Neural progenitor cell (in vitro differentiated cells): ENCODE results near the gene PTPRC. TPM values are rescaled to one million over a fixed set of nuclear protein-coding genes. Genes with fewer than 3 reads are reported as not detected.

Source experiments
- DNase-seq: peaks from one replicate; pipeline ENCODE4 v3.0.0-alpha.2; 2016; ENCODE audit warnings: low spot score
- H2AFZ ChIP-seq: fragments of 200-600 bp; sonication (generic); replicated peaks from 2 replicates; pipeline ENCODE4 v1.6.1; 2016; ENCODE audit warnings: antibody characterized with exemption
- H3F3A ChIP-seq: fragments of 200-600 bp; sonication (generic); 2 replicates; pipeline ENCODE4 v1.6.1; 2016; ENCODE audit warnings: antibody characterized with exemption, low read depth
- H3K27ac ChIP-seq: fragments of 200-600 bp; sonication (generic); 2 replicates; pipeline ENCODE4 v1.5.1; 2016; ENCODE audit warnings: mild to moderate bottlenecking
- H3K27me3 ChIP-seq: fragments of 200-600 bp; sonication (generic); 2 replicates; pipeline ENCODE4 v1.6.1; 2016; ENCODE audit warnings: mild to moderate bottlenecking, moderate library complexity
- H3K36me3 ChIP-seq: fragments of 200-600 bp; sonication (generic); 2 replicates; pipeline ENCODE4 v1.5.1; 2016
- H3K4me1 ChIP-seq: fragments of 200-600 bp; sonication (generic); 2 replicates; pipeline ENCODE4 v1.6.1; 2016; ENCODE audit warnings: mixed run types
- H3K4me2 ChIP-seq: fragments of 200-600 bp; sonication (generic); 2 replicates; pipeline ENCODE4 v1.6.1; 2016
- H3K4me3 ChIP-seq: fragments of 200-600 bp; sonication (generic); 2 replicates; pipeline ENCODE4 v1.5.1; 2016
- H3K79me2 ChIP-seq: fragments of 200-600 bp; sonication (generic); 2 replicates; pipeline ENCODE4 v1.6.1; 2016; ENCODE audit warnings: low read depth
- H3K9ac ChIP-seq: fragments of 200-600 bp; sonication (generic); 2 replicates; pipeline ENCODE4 v1.6.1; 2016
- H3K9me3 ChIP-seq: fragments of 200-600 bp; sonication (generic); 2 replicates; pipeline ENCODE4 v1.5.1; 2016; ENCODE audit warnings: low read depth
- H4K20me1 ChIP-seq: fragments of 200-600 bp; sonication (generic); 2 replicates; pipeline ENCODE4 v1.6.1; 2016; ENCODE audit warnings: low read depth
- H3K27ac Mint-ChIP-seq: 3 replicates; pipeline ENCODE4 v1.8.0; 2021; ENCODE audit warnings: mixed read lengths
- H3K27me3 Mint-ChIP-seq: 2 replicates; pipeline ENCODE4 v1.8.0; 2022; ENCODE audit warnings: low read depth, mild to moderate bottlenecking, inconsistent platforms, moderate library complexity, mixed read lengths; ENCODE audit not compliant: insufficient read depth
- H3K36me3 Mint-ChIP-seq: 3 replicates; pipeline ENCODE4 v1.8.0; 2021; ENCODE audit warnings: mixed read lengths
- H3K4me1 Mint-ChIP-seq: 3 replicates; pipeline ENCODE4 v1.8.0; 2021; ENCODE audit warnings: mixed read lengths
- H3K4me3 Mint-ChIP-seq: 3 replicates; pipeline ENCODE4 v1.8.0; 2021; ENCODE audit warnings: mild to moderate bottlenecking, moderate library complexity, mixed read lengths
- H3K9me3 Mint-ChIP-seq: 3 replicates; pipeline ENCODE4 v1.8.0; 2020; ENCODE audit warnings: mixed read lengths
- EZH2 ChIP-seq: fragments of 200-600 bp; sonication (generic); IDR thresholded peaks from 2 replicates; pipeline ENCODE4 v1.6.1; 2017; ENCODE audit warnings: antibody characterized with exemption, mild to moderate bottlenecking, moderate library complexity
- EZH2phosphoT487 ChIP-seq: fragments of 200-600 bp; sonication (generic); IDR thresholded peaks from 2 replicates; pipeline ENCODE4 v1.6.1; 2017; ENCODE audit warnings: antibody characterized with exemption
- total RNA-seq: library from RNA; depleted of rRNA; stranded (reverse); fragments of >200 nt; gene quantifications from 2 replicates; pipeline ENCODE4 v1.2.3, GENCODE V29; 2015; ENCODE audit warnings: low replicate concordance
- TF ChIP-seq, protein P1 (sequence below): fragments of 200-600 bp; sonication (generic); IDR thresholded peaks from 2 replicates; pipeline ENCODE4 v1.5.1; 2017; ENCODE audit warnings: antibody characterized with exemption, mild to moderate bottlenecking

The PTPRC gene
- total RNA-seq, 1 donor from 2014 or later, result not detected

DNA sequence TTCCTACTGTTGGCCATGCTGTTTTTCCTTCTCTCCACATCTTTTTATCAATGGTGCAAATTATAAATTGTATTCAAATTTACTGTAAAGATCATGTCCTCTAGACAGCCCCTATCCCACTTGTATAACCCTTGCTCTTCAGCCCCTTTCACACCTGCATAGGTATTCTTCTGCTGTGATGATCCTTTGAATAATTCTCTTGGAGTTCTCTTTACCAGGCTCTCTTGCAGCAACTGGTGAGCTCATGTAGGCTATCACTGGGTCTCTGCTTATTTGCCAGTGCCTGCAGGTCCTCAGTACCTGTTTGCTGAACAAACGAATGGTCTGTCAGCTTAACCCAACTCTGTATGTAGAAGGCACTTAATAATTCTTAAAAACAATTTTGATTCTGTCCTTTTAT is 8.2 kb downstream of the PTPRC start:
- DNase-seq, result no peak
- Mint-ChIP-seq H3K27me3 (no peaks in the 10 kb centered on the region), H3K9me3 (no peaks in the 10 kb centered on the region), H3K36me3 (no peaks in the 10 kb centered on the region), H3K4me1 (peaks cover 8% of the 10 kb centered on the region), H3K4me3 (no peak overlapping the region), H3K27ac (no peak overlapping the region)
- no peaks in the 10 kb centered on the region for H3K36me3 ChIP-seq
- no peak overlapping the region for H3K9ac ChIP-seq
- no peaks in the 10 kb centered on the region for H3K9me3 ChIP-seq
- no peak overlapping the region for H3K4me3 ChIP-seq
- H4K20me1 ChIP-seq, result no peaks in the 10 kb centered on the region
- H3K4me1 ChIP-seq, result peaks cover 2% of the 10 kb centered on the region
- TF ChIP-seq EZH2, result no peak
- no peak for TF ChIP-seq EZH2phosphoT487
- TF ChIP-seq, protein P1, sequence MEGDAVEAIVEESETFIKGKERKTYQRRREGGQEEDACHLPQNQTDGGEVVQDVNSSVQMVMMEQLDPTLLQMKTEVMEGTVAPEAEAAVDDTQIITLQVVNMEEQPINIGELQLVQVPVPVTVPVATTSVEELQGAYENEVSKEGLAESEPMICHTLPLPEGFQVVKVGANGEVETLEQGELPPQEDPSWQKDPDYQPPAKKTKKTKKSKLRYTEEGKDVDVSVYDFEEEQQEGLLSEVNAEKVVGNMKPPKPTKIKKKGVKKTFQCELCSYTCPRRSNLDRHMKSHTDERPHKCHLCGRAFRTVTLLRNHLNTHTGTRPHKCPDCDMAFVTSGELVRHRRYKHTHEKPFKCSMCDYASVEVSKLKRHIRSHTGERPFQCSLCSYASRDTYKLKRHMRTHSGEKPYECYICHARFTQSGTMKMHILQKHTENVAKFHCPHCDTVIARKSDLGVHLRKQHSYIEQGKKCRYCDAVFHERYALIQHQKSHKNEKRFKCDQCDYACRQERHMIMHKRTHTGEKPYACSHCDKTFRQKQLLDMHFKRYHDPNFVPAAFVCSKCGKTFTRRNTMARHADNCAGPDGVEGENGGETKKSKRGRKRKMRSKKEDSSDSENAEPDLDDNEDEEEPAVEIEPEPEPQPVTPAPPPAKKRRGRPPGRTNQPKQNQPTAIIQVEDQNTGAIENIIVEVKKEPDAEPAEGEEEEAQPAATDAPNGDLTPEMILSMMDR, result no peak
- no peaks in the 10 kb centered on the region for H3K27me3 ChIP-seq
- H3K79me2 ChIP-seq, result no peaks in the 10 kb centered on the region
- H3F3A ChIP-seq, result no peaks in the 10 kb centered on the region
- no peak overlapping the region for H3K4me2 ChIP-seq
- no peak overlapping the region for H2AFZ ChIP-seq
- H3K27ac ChIP-seq, result no peak overlapping the region

DNA sequence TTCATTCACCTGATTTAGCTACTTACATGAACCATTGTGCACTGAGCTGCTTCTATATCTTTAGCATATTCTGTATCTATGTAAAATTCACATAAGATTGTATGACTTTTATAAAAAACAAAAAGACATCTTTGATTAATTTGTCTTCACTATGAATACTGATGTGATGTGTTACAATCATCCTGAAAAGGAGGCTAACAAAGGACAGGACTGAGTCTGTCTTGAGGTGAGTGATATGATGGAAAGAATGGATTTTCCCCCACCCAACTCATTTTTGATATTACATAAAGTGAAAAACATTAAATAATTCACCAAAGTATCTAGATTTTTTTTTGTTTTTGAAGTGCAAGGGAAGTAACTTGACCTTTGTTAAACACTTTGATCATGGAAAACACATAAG is 9.8 kb downstream of the PTPRC start:
- H3K36me3 ChIP-seq, result no peaks in the 10 kb centered on the region
- no peaks in the 10 kb centered on the region for H3F3A ChIP-seq
- Mint-ChIP-seq H3K4me1 (peaks cover 14% of the 10 kb centered on the region), H3K4me3 (no peak overlapping the region), H3K36me3 (no peaks in the 10 kb centered on the region), H3K27me3 (no peaks in the 10 kb centered on the region), H3K27ac (no peak overlapping the region), H3K9me3 (no peaks in the 10 kb centered on the region)
- H3K4me3 ChIP-seq, result no peak overlapping the region
- H4K20me1 ChIP-seq, result no peaks in the 10 kb centered on the region
- no peak overlapping the region for H3K9ac ChIP-seq
- no peak overlapping the region for H3K27ac ChIP-seq
- no peaks in the 10 kb centered on the region for H3K27me3 ChIP-seq
- TF ChIP-seq, protein P1, result no peak
- no peak for TF ChIP-seq EZH2
- TF ChIP-seq EZH2phosphoT487, result no peak
- peaks cover 8% of the 10 kb centered on the region for H3K4me1 ChIP-seq
- H2AFZ ChIP-seq, result no peak overlapping the region
- no peak for DNase-seq
- H3K79me2 ChIP-seq, result no peaks in the 10 kb centered on the region
- no peaks in the 10 kb centered on the region for H3K9me3 ChIP-seq
- no peak overlapping the region for H3K4me2 ChIP-seq

- H3K36me3 Mint-ChIP-seq, result no peaks in the 10 kb centered on the region
- Histone ChIP-seq H3K4me1 (peaks cover 8% of the 10 kb centered on the region), H3K9me3 (no peaks in the 10 kb centered on the region), H3F3A (no peaks in the 10 kb centered on the region), H3K4me3 (no peak overlapping the region), H3K9ac (no peak overlapping the region), H3K36me3 (no peaks in the 10 kb centered on the region), H3K27me3 (no peaks in the 10 kb centered on the region), H2AFZ (no peak overlapping the region), H4K20me1 (no peaks in the 10 kb centered on the region), H3K79me2 (no peaks in the 10 kb centered on the region), H3K4me2 (no peak overlapping the region), H3K27ac (no peak overlapping the region)
- H3K27me3 Mint-ChIP-seq, result no peaks in the 10 kb centered on the region
- no peak overlapping the region for H3K27ac Mint-ChIP-seq
- TF ChIP-seq EZH2 (no peak), EZH2phosphoT487 (no peak)
- TF ChIP-seq, protein P1, result no peak
- peaks cover 14% of the 10 kb centered on the region for H3K4me1 Mint-ChIP-seq
- DNase-seq, result no peak
- H3K9me3 Mint-ChIP-seq, result no peaks in the 10 kb centered on the region
- no peak overlapping the region for H3K4me3 Mint-ChIP-seq
These were observed 10.6 kb downstream of the PTPRC start for GRCh38 chr1:198649232-198649967.
